OCI-LY1 (cell line): ENCODE data around the gene CXXC5.

ENCODE experiments used
- EZH2 ChIP-seq: fragments of 200-600 bp; sonication (generic), shearing (Covaris generic); IDR thresholded peaks from 2 replicates; pipeline ENCODE4 v1.8.0; 2017; ENCODE audit warnings: borderline replicate concordance, mixed run types, mild to moderate bottlenecking, antibody characterized with exemption, low read length, moderate library complexity, mixed read lengths
- TF ChIP-seq, protein P1 (sequence below): fragments of 200-600 bp; sonication (generic), shearing (Covaris generic); IDR thresholded peaks from 2 replicates; pipeline ENCODE4 v1.5.1; 2017; ENCODE audit warnings: mild to moderate bottlenecking, antibody characterized with exemption, low read length, moderate library complexity, mixed read lengths

- TF ChIP-seq, protein P1, sequence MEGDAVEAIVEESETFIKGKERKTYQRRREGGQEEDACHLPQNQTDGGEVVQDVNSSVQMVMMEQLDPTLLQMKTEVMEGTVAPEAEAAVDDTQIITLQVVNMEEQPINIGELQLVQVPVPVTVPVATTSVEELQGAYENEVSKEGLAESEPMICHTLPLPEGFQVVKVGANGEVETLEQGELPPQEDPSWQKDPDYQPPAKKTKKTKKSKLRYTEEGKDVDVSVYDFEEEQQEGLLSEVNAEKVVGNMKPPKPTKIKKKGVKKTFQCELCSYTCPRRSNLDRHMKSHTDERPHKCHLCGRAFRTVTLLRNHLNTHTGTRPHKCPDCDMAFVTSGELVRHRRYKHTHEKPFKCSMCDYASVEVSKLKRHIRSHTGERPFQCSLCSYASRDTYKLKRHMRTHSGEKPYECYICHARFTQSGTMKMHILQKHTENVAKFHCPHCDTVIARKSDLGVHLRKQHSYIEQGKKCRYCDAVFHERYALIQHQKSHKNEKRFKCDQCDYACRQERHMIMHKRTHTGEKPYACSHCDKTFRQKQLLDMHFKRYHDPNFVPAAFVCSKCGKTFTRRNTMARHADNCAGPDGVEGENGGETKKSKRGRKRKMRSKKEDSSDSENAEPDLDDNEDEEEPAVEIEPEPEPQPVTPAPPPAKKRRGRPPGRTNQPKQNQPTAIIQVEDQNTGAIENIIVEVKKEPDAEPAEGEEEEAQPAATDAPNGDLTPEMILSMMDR, result no peak
- TF ChIP-seq EZH2, result no peak
These were observed 52.5 kb downstream of the CXXC5 start for GRCh38 chr5:139700711-139701055.
